C4-2B (cell line): Measurements from ENCODE around the gene ASB18.

ENCODE experiments used
- H3K27ac ChIP-seq: fragments of 450-650 bp; 2 replicates; pipeline ENCODE4 v1.5.1; 2017
- ZFX ChIP-seq: fragments of 450-650 bp; IDR thresholded peaks from 2 replicates; pipeline ENCODE4 v1.6.1; 2017
- TF ChIP-seq, protein P1 (sequence below): fragments of 450-650 bp; conservative IDR thresholded peaks from 2 replicates; pipeline ENCODE4 v1.5.1; 2017; ENCODE audit warnings: mild to moderate bottlenecking

Gene ASB18

DNA sequence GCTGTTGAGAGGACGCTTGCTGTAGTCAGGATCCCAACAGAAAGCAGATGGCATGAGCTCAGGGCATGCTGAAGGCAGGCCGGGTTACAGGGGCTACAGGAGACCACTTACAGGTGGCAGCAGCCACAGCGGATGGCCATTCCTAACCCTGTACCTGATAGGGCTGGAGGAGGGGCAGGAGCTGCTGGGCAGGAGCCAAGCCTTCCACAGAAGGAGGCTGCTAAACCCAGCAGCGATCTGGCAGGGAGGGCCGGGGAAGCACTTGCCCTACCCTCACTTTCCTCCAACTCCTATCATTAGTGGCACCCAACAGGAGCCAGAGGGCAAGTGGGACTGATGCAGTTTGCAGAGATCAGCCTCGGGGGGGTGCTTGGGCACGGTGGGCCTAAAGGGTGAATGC, 2.0 kb downstream of the ASB18 start:
- H3K27ac ChIP-seq: no peak overlapping the region
- TF ChIP-seq, protein P1, sequence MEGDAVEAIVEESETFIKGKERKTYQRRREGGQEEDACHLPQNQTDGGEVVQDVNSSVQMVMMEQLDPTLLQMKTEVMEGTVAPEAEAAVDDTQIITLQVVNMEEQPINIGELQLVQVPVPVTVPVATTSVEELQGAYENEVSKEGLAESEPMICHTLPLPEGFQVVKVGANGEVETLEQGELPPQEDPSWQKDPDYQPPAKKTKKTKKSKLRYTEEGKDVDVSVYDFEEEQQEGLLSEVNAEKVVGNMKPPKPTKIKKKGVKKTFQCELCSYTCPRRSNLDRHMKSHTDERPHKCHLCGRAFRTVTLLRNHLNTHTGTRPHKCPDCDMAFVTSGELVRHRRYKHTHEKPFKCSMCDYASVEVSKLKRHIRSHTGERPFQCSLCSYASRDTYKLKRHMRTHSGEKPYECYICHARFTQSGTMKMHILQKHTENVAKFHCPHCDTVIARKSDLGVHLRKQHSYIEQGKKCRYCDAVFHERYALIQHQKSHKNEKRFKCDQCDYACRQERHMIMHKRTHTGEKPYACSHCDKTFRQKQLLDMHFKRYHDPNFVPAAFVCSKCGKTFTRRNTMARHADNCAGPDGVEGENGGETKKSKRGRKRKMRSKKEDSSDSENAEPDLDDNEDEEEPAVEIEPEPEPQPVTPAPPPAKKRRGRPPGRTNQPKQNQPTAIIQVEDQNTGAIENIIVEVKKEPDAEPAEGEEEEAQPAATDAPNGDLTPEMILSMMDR: no peak
- TF ChIP-seq ZFX: no peak

DNA sequence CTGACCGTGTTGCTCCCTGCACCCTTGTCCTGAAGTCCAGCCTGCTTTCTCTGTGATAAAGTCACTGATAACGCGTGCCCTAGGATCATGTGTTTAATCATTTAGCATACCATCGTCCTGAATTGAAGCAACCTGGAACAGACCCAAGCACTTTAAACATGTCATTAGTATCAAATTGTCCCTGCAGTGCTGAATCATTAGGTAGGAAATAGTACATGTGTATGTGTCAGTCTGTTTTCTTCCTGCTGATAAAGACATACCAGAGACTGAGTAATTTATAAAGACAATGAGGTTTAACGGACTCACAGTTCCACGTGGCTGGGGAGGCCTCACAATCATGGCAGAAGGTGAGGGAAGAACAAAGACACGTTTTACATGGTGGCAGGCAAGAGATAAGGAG, 2.8 kb downstream of the ASB18 start:
- TF ChIP-seq, protein P1: no peak
- no peak for TF ChIP-seq ZFX

DNA sequence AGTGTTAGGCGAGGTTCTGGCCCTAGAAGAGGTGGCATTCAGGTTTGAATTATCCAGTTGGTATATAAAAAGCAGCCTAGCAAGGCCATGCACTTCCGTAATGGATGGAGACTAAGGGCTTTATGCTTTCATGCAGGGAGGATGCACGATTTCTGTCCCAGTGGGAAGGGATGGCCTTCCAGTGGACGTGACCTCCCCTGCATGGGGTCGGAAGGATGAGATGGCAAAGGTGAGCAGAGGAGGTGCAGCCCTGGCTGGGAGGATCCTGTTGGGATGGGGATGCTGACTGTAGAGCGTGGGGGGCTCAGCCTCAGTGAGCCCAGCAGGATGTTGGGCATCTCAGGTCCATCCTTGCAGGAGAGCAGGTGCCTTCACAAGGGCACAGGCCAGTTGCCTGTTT, 4.8 kb downstream of the ASB18 start:
- H3K27ac ChIP-seq: no peak overlapping the region
- TF ChIP-seq ZFX: no peak
- TF ChIP-seq, protein P1: no peak

More for the DNA sequence above, 2.8 kb downstream of the ASB18 start:
- no peak overlapping the region for H3K27ac ChIP-seq

DNA sequence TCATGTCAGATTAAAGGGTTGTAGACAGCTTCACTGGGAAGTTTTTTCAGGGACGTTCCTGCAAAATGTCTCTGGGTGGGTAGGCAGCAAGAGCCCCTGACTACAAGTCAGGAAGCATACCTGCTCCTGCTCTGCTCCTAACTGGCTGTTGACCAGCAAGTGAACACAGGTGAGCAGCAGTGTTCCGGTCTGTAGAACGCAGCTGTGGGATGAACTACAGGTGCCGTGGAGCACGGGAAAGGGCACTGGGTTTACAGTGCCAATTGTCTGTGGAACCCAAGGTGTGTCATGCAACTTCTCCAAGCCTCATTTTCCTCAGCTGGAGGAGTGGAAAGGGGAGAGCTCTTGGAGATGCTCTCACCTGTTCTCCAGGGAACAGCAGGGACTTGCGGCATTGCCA, 6.6 kb downstream of the ASB18 start:
- H3K27ac ChIP-seq: no peak overlapping the region
- TF ChIP-seq, protein P1: no peak
- no peak for TF ChIP-seq ZFX

DNA sequence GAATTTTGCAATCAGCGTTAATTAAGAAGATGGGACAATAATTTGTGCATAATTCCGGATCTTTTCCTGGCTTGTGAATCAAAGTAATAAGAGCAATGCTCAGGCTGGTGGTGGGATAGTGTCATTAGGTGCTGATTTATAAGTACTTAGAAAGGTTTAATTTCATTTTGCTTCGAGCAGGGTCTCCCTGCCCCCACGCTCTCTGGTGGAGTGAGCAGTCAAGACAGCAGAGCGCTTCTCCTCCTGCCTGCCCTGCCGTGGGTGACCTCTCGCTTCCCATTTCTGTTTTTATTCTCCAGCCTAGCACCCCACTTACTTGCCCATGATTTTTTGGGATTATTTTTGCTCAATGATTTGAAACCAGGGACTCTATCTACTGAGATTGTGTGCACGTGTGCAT, 7.1 kb downstream of the ASB18 start:
- H3K27ac ChIP-seq: no peak overlapping the region
- TF ChIP-seq, protein P1: no peak
- no peak for TF ChIP-seq ZFX

DNA sequence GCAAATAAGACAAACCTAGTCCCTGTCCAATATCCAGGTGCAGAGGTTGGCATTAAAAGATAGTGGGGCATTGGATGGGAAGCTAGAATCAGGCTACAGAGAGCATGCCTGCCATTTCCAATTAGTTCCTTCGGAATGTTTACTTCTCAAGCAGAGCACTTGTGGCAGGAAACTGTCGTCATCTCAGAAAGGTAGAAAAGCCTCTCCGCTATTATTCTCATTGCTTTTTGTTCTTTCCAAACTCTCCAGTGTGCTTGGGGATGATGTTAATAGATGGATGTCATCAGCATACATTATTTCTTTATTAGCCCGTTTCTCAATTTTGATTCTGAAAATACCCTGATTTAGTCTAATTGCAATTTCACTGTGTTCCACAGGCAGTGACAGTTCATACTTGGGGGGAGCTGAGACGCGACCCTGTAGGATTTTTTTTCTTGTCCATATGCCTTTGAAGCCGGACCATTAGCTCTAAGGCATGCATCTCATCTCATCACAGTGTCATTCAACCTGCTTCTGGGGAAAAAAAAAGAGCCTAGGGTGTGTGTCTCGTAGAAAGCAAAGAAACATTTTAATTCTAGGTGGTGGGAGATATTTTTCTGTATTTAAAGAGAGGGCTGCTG, 7.7 kb downstream of the ASB18 start:
- H3K27ac ChIP-seq: no peak overlapping the region
- TF ChIP-seq, protein P1: no peak
- no peak for TF ChIP-seq ZFX

DNA sequence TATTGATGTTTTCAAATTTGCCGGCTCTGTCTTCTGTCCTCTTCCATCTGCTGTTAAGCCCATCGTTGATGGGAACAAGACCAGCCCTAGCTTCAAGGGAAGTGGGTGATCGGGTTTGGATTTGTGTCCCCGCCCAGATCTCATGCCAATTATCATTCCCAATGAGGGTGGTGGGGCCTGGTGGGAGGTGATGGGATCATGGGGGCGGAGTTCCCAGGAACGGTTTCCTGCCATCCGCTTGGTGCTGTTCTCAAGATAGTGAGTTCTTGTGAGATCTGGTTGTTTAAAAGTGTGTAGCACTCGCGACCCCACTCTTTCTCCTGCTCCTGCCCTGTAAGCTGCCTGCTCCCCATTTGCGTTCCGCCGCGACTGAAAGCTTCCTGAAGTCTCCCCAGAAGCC, 9.5 kb downstream of the ASB18 start:
- TF ChIP-seq, protein P1: no peak
- no peak for TF ChIP-seq ZFX
- H3K27ac ChIP-seq: no peak overlapping the region
